Peyer's patch (tissue), 4 donors: Measurements from ENCODE around the gene SCCPDH. TPM values are rescaled to one million over a fixed set of nuclear protein-coding genes. Genes with fewer than 3 reads are reported as not detected.

Experiments
- DNase-seq, 3 donors: peaks; one replicate each; pipeline ENCODE4 v3.0.0-alpha.2; 2017 to 2019
- H3K27ac ChIP-seq, 4 donors: fragments of 200-600 bp; sonication (generic); one replicate each; pipeline ENCODE4 v1.5.1; 2016 to 2019
- H3K27me3 ChIP-seq, 2 donors: fragments of 200-600 bp; sonication (generic); one replicate each; pipeline ENCODE4 v1.5.1; 2019
- H3K36me3 ChIP-seq, 3 donors: fragments of 200-600 bp; sonication (generic); one replicate each; pipeline ENCODE4 v1.5.1; 2016 to 2019
- H3K4me1 ChIP-seq, 4 donors: fragments of 200-600 bp; sonication (generic); one replicate each; pipeline ENCODE4 v1.5.1; 2016 to 2019
- H3K4me3 ChIP-seq, 4 donors: fragments of 200-600 bp; sonication (generic); 1 replicate in 3 of 4; 2 replicates in 1 of 4; pipeline ENCODE4 v1.5.1; 2016 to 2019; ENCODE audit warnings: mild to moderate bottlenecking in 1 of 4
- H3K9me3 ChIP-seq, 4 donors: fragments of 200-600 bp; sonication (generic); one replicate each; pipeline ENCODE4 v1.5.1; 2016 to 2019; ENCODE audit warnings: mild to moderate bottlenecking in 1 of 4
- POLR2A ChIP-seq, 2 donors: fragments of 450-650 bp; IDR thresholded peaks; one replicate each; pipeline ENCODE4 v1.5.1; 2017; ENCODE audit warnings: antibody characterized with exemption in 2 of 2, mild to moderate bottlenecking in 2 of 2, moderate library complexity in 2 of 2
- total RNA-seq, 4 donors: library from RNA; depleted of rRNA; stranded (reverse); fragments of >200 nt; gene quantifications; one replicate each; pipeline ENCODE4 v1.1.0, GENCODE V29; 2016
- TF ChIP-seq, protein P1 (sequence below), 6 experiments: fragments of 450-650 bp in 4 of 6; fragments of 200-600 bp in 2 of 6; sonication (generic) in 1 of 6; IDR thresholded peaks; one replicate each; pipeline ENCODE4 v1.5.1; 2017 to 2019; ENCODE audit warnings: antibody characterized with exemption in 6 of 6, mild to moderate bottlenecking in 3 of 6, moderate library complexity in 1 of 6

SCCPDH gene
- total RNA-seq, 4 donors from 2014 or later = 14.0 to 67.1 (median 33.9) TPM

DNA sequence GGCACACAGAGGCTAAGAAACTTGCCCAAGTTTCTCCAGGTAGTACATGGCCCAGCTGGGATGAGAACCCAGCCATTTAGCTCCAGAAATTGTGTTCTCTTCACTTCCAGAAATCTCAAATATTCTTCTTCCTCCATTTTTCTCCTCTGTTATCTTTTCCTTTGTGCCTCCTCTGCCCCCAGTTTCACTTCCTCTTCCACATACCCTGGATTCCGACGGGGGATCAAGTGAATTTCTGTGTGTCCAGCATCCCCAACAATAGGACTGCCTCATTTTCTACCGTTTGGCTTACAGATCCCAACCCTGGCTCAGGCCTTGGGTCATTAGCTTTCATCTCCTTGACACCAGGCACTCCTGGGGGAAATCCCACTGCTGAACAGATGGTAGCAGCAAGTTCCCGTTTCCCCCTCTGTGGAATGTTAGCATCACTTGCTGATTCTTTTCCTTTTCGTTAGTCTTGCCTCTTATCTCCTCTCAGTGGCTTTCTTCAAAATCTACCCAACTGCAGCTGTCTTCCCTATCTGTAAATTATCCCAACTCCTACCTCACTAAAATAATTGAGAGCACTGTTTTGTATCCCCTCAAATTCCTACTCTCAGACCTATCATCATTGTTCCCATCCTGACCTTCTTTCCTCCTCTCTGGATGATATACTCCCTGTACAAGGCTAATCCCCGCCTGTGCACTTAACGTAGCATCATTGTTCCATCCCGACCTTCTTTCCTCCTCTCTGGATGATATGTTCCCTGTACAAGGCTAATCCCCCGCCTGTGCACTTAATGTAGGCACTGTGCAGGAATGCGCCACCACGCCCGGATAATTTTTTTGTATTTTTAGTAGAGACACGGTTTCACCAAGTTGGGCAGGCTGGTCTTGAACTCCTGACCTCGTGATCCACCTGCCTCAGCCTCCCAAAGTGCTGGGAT is 36.5 kb downstream of the SCCPDH start:
- H3K36me3 ChIP-seq = peaks cover 0 to 26% (median 0%) of the 10 kb centered on the region in 3 donors
- H3K9me3 ChIP-seq = no peaks in the 10 kb centered on the region
- H3K27ac ChIP-seq = no peak overlapping the region
- no peaks in the 10 kb centered on the region for H3K4me1 ChIP-seq
- no peak for TF ChIP-seq POLR2A (IDR thresholded peaks at IDR 0.05)
- TF ChIP-seq, protein P1, sequence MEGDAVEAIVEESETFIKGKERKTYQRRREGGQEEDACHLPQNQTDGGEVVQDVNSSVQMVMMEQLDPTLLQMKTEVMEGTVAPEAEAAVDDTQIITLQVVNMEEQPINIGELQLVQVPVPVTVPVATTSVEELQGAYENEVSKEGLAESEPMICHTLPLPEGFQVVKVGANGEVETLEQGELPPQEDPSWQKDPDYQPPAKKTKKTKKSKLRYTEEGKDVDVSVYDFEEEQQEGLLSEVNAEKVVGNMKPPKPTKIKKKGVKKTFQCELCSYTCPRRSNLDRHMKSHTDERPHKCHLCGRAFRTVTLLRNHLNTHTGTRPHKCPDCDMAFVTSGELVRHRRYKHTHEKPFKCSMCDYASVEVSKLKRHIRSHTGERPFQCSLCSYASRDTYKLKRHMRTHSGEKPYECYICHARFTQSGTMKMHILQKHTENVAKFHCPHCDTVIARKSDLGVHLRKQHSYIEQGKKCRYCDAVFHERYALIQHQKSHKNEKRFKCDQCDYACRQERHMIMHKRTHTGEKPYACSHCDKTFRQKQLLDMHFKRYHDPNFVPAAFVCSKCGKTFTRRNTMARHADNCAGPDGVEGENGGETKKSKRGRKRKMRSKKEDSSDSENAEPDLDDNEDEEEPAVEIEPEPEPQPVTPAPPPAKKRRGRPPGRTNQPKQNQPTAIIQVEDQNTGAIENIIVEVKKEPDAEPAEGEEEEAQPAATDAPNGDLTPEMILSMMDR (IDR thresholded peaks at IDR 0.05) = no peak
- no peak overlapping the region for H3K4me3 ChIP-seq
- DNase-seq = no peak
- H3K27me3 ChIP-seq = no peaks in the 10 kb centered on the region

DNA sequence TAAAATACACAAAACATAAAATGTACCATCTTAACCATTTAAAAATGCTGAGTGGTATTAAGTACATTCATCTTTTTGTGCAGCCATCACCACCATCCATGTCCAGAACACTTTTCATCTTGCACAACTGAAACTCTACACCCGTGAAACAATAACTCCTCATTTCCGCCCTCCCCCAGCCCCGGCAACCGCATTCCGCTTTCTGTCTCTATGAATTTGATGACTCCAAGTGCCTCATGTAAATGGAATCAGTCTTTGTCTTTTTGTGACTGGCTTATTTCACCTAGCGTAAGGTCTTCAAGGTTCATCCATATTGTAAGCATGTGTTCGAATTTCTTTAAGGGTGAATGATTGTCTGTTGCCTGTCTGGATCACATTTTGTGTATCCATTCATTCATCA is 37.2 kb downstream of the SCCPDH start:
- H3K36me3 ChIP-seq = peaks cover 0 to 28% (median 0%) of the 10 kb centered on the region in 3 donors
- no peak overlapping the region for H3K27ac ChIP-seq
- H3K27me3 ChIP-seq = no peaks in the 10 kb centered on the region
- H3K4me1 ChIP-seq = no peaks in the 10 kb centered on the region
- no peaks in the 10 kb centered on the region for H3K9me3 ChIP-seq
- TF ChIP-seq, protein P1 (IDR thresholded peaks at IDR 0.05) = no peak
- TF ChIP-seq POLR2A (IDR thresholded peaks at IDR 0.05) = no peak
- no peak overlapping the region for H3K4me3 ChIP-seq
- DNase-seq = no peak

DNA sequence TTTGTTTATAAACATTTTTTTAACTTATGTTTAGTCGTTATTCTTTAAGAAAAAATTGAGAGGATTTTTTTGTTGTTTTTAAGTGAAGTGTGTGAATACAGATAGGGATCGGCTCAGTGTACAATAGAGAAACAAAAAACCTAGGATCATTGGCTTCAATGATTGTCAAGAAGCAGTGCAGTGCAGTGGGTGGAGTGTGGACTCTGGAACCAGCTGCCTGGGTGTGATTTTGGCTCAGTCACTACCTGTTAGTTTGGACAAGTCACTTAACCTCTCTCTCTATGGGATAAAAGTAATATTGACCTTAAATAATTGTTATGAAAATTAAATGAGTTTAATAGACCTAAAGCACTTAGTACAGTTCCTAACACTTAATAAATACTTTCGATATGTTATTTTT is 41.3 kb downstream of the SCCPDH start:
- Histone ChIP-seq H3K27ac (no peak overlapping the region), H3K4me1 (no peaks in the 10 kb centered on the region), H3K9me3 (no peaks in the 10 kb centered on the region), H3K4me3 (no peak overlapping the region), H3K27me3 (no peaks in the 10 kb centered on the region), H3K36me3 (peaks cover 0 to 42% (median 0%) of the 10 kb centered on the region in 3 donors)
- TF ChIP-seq, protein P1 (IDR thresholded peaks at IDR 0.05) = no peak
- TF ChIP-seq POLR2A (IDR thresholded peaks at IDR 0.05) = no peak
- DNase-seq = no peak

DNA sequence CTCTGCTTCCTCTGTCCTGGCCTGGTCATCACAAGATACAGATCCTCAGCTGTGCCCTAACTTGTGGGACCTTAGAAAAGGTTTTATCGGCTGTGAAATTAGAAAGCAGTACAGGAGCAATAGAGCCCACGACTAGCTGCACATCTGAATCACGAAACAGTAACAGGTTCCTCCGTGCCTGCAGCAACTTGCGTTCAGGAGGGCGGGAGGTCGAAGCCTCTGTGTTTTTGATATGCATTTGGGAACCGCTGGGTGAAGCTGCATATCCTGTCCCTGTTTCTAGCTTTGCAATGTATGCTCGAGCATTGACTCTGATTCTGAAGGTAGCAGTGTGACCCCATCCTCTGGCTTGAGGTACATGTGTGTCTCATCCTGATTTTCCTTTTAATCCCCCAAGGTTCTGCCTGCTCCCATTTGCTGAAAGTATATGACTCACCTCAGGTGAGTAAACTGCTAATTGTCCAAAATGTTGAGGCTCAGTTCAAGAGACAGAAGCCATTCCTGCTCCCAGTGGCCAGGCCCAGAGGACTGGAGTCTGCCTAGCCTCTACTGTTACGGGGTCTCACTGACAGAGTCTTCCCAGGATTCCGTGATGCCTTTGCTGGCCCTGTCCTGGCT is 44.3 kb downstream of the SCCPDH start:
- peaks cover 0 to 34% (median 0%) of the 10 kb centered on the region in 3 donors for H3K36me3 ChIP-seq

DNA sequence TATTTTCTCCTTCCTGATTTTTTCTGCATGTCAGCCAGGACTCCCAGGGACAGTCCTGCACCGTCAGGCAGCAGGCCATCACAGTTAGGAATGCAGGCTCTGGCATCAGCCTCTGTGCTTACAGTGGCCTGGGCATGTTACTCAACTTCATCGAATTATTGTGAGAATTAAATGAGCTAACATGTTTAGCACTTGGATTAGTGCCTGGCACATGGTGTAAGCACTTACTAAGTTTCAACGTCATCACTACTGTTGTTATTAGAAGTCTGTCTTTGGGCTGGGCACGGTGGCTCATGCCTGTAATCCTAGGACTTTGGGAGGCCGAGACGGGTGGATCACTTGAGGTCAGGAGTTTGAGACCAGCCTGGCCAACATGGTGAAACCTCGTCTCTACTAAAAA is 45.1 kb downstream of the SCCPDH start:
- no peaks in the 10 kb centered on the region for H3K9me3 ChIP-seq
- no peak for DNase-seq

More for the DNA sequence above, 44.3 kb downstream of the SCCPDH start:
- Histone ChIP-seq H3K4me3 (no peak overlapping the region), H3K27me3 (no peaks in the 10 kb centered on the region), H3K27ac (no peak overlapping the region), H3K9me3 (no peaks in the 10 kb centered on the region), H3K4me1 (no peaks in the 10 kb centered on the region)
- no peak for DNase-seq
- no peak for TF ChIP-seq POLR2A (IDR thresholded peaks at IDR 0.05)
- TF ChIP-seq, protein P1 (IDR thresholded peaks at IDR 0.05) = no peak

More for the DNA sequence above, 45.1 kb downstream of the SCCPDH start:
- Histone ChIP-seq H3K27me3 (no peaks in the 10 kb centered on the region), H3K27ac (peak overlapping the region in 1 of 4 donors; percentile 9), H3K4me1 (no peaks in the 10 kb centered on the region), H3K4me3 (no peak overlapping the region), H3K36me3 (peaks cover 0 to 34% (median 0%) of the 10 kb centered on the region in 3 donors)
- TF ChIP-seq POLR2A (IDR thresholded peaks at IDR 0.05) = no peak
- TF ChIP-seq, protein P1 (IDR thresholded peaks at IDR 0.05) = no peak
